Stimulated activated CD8-positive, alpha-beta memory T cell treated with anti-CD3 and anti-CD28 coated beads, Interleukin-4, amount 100 ng/mL, for 1 hour (primary cell): Measurements from ENCODE around the gene KLHL9.

Experiments used
- DNase-seq, 2 donors: peaks; one replicate each; pipeline ENCODE4 v3.0.0-alpha.2; 2020; ENCODE audit warnings: low read depth in 2 of 2, low spot score in 1 of 2

KLHL9 gene

GRCh38 chr9:21317956-21318923 lies 17.0 kb downstream of the KLHL9 start:
- DNase-seq, result no peak

- DNase-seq, result no peak
Measured at GRCh38 chr9:21316860-21317259, 18.3 kb downstream of the KLHL9 start.

- DNase-seq, result no peak
Measured at GRCh38 chr9:21316032-21316842, 19.0 kb downstream of the KLHL9 start.

- no peak for DNase-seq
Measured at GRCh38 chr9:21314152-21314551, 21.1 kb downstream of the KLHL9 start.

GRCh38 chr9:21311889-21312288 lies 23.3 kb downstream of the KLHL9 start:
- DNase-seq, result no peak

GRCh38 chr9:21305213-21305612 lies 30.0 kb downstream of the KLHL9 start, which contains the start of gene IFNA5:
TSS of gene IFNA5 (minus strand) at chr9:21305313. CDS start at chr9:21305256, 57 bp downstream.
- no peak for DNase-seq

- no peak for DNase-seq
Measured at GRCh38 chr9:21295992-21296391, 39.2 kb downstream of the KLHL9 start.

GRCh38 chr9:21294904-21295538 lies 40.2 kb downstream of the KLHL9 start:
- DNase-seq, result no peak

- no peak for DNase-seq
Measured at GRCh38 chr9:21294364-21294774, 40.8 kb downstream of the KLHL9 start.

- DNase-seq, result no peak
Measured at GRCh38 chr9:21289848-21290247, 45.4 kb downstream of the KLHL9 start.

- DNase-seq, result no peak
Measured at GRCh38 chr9:21287280-21287679, 47.9 kb downstream of the KLHL9 start.

GRCh38 chr9:21286659-21287058 lies 48.5 kb downstream of the KLHL9 start:
- no peak for DNase-seq

GRCh38 chr9:21286099-21286498 lies 49.1 kb downstream of the KLHL9 start:
- no peak for DNase-seq

GRCh38 chr9:21281275-21281674 lies 53.9 kb downstream of the KLHL9 start:
- DNase-seq, result no peak
